ENCODE measurements around the gene LMAN1L. TPM values are rescaled to one million over a fixed set of nuclear protein-coding genes. Genes with fewer than 3 reads are reported as not detected.
A peak's percentile ranks its signal among the peaks of the same experiment; 100 is the strongest.

The LMAN1L gene
- total RNA-seq, 6 experiments from 2014 or later: not detected

- intact Hi-C loops (cut with DNase I): no loop called here
- peaks cover 0 to 66% (median 27%) of the 10 kb centered on the region in 4 donors for H3K4me1 ChIP-seq
Observed at GRCh38 chr15:74795966-74796625, 16.5 kb upstream of the LMAN1L start.

DNA sequence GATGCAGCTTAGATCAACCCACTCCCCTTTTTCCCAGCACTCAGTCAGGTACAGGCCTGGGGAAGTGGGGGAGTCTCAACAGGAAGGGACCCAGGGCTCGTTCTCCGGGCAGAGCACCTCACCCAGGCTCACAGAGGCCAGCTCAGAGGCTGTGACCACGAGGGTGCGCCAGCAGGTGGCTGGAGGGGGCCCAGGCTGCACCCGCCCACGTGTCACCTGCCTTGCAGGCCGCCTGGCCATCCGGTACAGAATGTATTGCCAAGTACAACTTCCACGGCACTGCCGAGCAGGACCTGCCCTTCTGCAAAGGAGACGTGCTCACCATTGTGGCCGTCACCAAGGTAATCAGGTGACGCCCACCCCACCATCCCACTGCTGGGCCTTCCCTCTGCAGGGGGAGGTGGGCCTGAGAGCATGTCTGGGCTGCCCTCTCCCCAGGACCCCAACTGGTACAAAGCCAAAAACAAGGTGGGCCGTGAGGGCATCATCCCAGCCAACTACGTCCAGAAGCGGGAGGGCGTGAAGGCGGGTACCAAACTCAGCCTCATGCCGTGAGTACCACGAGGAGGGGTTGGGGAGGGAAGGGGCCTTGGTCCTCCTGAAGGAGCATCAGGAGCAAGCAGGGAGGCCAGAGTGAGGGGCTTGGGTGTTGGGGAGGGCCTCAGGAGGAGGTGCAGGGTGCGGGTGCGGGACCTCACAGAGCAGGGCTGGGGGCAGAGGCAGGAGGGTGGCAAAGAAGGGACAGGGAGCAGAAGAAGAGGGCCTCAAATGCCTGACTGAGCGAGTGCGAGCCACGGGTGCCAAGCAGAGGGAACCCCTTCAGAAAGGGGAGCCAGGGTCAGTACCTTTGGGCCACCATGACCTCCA, 14.0 kb upstream of the LMAN1L start:
- WGBS (ENCODE audit: insufficient coverage, low coverage, low lambda C conversion rate, missing lambda C conversion rate): 61% methylated on average over 6 of the region's 25 CpGs
- H3K4me1 ChIP-seq: peaks cover 0 to 59% (median 27%) of the 10 kb centered on the region in 4 donors
- no peaks in the 10 kb centered on the region for H3K27me3 ChIP-seq
- H3K36me3 ChIP-seq: peaks cover 7 to 24% (median 15%) of the 10 kb centered on the region in 4 donors
- no peaks in the 10 kb centered on the region for H3K9me3 ChIP-seq
- peak; percentile 74 to 79 (median 78) for ATAC-seq
- TF ChIP-seq, protein P1, sequence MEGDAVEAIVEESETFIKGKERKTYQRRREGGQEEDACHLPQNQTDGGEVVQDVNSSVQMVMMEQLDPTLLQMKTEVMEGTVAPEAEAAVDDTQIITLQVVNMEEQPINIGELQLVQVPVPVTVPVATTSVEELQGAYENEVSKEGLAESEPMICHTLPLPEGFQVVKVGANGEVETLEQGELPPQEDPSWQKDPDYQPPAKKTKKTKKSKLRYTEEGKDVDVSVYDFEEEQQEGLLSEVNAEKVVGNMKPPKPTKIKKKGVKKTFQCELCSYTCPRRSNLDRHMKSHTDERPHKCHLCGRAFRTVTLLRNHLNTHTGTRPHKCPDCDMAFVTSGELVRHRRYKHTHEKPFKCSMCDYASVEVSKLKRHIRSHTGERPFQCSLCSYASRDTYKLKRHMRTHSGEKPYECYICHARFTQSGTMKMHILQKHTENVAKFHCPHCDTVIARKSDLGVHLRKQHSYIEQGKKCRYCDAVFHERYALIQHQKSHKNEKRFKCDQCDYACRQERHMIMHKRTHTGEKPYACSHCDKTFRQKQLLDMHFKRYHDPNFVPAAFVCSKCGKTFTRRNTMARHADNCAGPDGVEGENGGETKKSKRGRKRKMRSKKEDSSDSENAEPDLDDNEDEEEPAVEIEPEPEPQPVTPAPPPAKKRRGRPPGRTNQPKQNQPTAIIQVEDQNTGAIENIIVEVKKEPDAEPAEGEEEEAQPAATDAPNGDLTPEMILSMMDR (IDR thresholded peaks at IDR 0.05): peak; percentile 22 to 51 (median 36)
- peak; percentile 62 for TF ChIP-seq POLR2A (IDR thresholded peaks at IDR 0.05)
- H3K27ac ChIP-seq: peak overlapping the region; percentile 54 to 72 (median 67)
- peak overlapping the region in 1 of 3 donors; percentile 28 for H3K4me3 ChIP-seq
- intact Hi-C loops (cut with DNase I): no loop called here
- DNase-seq: peak; percentile 86 to 91 (median 91)

More at GRCh38 chr15:74795966-74796625, 16.5 kb upstream of the LMAN1L start:
- WGBS (ENCODE audit: insufficient coverage, low coverage, low lambda C conversion rate, missing lambda C conversion rate): 80% methylated on average over 12 of the region's 14 CpGs
- Histone ChIP-seq H3K27me3 (no peaks in the 10 kb centered on the region), H3K9me3 (no peaks in the 10 kb centered on the region), H3K4me3 (no peak overlapping the region), H3K27ac (peak overlapping the region in 1 of 3 donors; percentile 51), H3K36me3 (peaks cover 0 to 2% (median 0%) of the 10 kb centered on the region in 4 donors)
- TF ChIP-seq POLR2A (IDR thresholded peaks at IDR 0.05): no peak
- TF ChIP-seq, protein P1 (IDR thresholded peaks at IDR 0.05): no peak
- no peak for DNase-seq
- ATAC-seq: no peak

DNA sequence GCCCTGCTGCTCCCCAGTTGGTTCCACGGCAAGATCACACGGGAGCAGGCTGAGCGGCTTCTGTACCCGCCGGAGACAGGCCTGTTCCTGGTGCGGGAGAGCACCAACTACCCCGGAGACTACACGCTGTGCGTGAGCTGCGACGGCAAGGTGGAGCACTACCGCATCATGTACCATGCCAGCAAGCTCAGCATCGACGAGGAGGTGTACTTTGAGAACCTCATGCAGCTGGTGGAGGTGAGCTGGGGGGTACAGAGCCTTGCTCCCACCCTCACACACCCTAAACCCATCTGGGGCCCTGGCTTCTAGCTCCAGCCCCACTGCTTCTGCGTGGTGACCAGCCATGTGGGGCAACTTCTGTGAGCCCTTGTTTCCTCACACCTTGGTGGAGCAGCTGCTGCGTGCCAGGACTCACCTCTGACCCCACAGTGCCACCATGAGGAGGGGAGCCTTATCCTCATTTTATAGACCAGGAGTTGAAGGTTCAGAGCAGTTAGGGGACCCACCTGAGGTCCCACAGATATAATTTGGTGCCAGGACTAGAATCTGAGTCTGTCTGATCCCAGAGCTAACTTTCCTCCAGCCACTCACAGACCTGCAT, 13.3 kb upstream of the LMAN1L start:
- intact Hi-C loops (cut with DNase I): no loop called here
- ATAC-seq (peak; percentile 24 to 37 (median 30)), DNase-seq (no peak)
- no peaks in the 10 kb centered on the region for H3K27me3 ChIP-seq
- TF ChIP-seq POLR2A (IDR thresholded peaks at IDR 0.05): no peak
- TF ChIP-seq, protein P1 (IDR thresholded peaks at IDR 0.05): no peak
- no peaks in the 10 kb centered on the region for H3K9me3 ChIP-seq
- H3K27ac ChIP-seq: peak overlapping the region; percentile 54 to 72 (median 67)
- 17% methylated on average over 1 of the region's 16 CpGs for WGBS (ENCODE audit: insufficient coverage, low coverage, low lambda C conversion rate, missing lambda C conversion rate)
- H3K4me1 ChIP-seq: peaks cover 0 to 59% (median 27%) of the 10 kb centered on the region in 4 donors
- peaks cover 7 to 24% (median 15%) of the 10 kb centered on the region in 4 donors for H3K36me3 ChIP-seq
- H3K4me3 ChIP-seq: no peak overlapping the region

DNA sequence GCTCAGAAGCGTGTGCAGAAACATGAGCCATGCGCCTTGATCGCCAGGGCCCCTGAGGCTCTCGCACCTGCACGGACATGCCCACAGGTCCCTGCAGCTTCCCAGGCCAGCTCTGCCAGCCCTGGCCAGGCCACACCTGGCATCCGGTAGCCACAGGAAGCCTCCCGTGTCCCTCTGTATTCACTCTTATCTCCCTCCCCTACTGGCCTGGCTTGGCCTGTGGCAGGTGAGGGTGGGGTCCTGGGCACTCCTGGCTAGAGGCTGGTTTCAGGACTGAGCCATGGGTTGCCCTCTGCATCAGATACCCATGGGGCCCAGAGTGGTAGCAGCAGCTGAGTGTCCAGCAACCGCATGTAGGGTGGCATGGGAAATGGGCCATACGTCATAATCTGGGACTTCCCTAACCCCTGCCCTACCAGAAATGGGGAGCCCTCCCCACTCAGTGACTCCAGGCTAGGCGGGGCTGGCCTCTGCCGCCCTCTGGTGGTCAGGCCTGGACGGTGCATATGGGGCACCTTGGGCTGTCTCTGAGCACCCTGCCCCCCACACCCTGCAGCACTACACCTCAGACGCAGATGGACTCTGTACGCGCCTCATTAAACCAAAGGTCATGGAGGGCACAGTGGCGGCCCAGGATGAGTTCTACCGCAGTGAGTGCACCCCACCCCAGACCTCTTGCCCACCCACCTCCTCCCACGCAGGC, 12.6 kb upstream of the LMAN1L start:
- TF ChIP-seq, protein P1 (IDR thresholded peaks at IDR 0.05): peak; percentile 97 to 99 (median 98)
- peak; percentile 32 for TF ChIP-seq POLR2A (IDR thresholded peaks at IDR 0.05)
- intact Hi-C loops (cut with DNase I): no loop called here
- peak; percentile 83 to 87 (median 87) for DNase-seq
- peak; percentile 80 to 89 (median 86) for ATAC-seq
- peak overlapping the region; percentile 53 to 72 (median 67) for H3K27ac ChIP-seq
- no peak overlapping the region for H3K4me3 ChIP-seq
- peaks cover 0 to 55% (median 27%) of the 10 kb centered on the region in 4 donors for H3K4me1 ChIP-seq
- no peaks in the 10 kb centered on the region for H3K9me3 ChIP-seq
- WGBS (ENCODE audit: insufficient coverage, low coverage, low lambda C conversion rate, missing lambda C conversion rate): no CpG with 5 or more reads among the region's 18 CpGs
- H3K27me3 ChIP-seq: no peaks in the 10 kb centered on the region
- peaks cover 7 to 24% (median 15%) of the 10 kb centered on the region in 4 donors for H3K36me3 ChIP-seq
